Measurements from ENCODE around the gene FOXO1.

Gene FOXO1

DNA sequence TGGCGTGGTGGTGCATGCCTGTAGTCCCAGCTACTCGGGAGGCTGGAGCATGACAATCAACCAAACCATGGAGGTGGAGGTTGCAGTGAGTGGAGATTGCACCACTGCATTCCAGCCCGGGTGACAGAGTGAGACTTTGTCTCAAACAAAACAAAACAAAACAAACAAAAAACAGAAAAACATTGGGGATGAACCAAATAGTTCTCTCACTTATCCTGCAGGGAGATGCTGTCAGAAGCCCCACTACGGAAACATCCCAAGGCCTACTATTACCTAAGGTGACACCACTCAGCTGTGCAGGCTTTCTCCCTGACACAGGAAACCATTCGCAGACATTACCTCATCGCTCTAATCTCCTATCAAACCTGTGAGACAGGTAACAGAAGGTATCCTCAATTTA lies 113.5 kb downstream of the FOXO1 start:
- no peak for DNase-seq (ENCODE audit: extremely low read depth in 1 of 2, low read depth in 1 of 2)

DNA sequence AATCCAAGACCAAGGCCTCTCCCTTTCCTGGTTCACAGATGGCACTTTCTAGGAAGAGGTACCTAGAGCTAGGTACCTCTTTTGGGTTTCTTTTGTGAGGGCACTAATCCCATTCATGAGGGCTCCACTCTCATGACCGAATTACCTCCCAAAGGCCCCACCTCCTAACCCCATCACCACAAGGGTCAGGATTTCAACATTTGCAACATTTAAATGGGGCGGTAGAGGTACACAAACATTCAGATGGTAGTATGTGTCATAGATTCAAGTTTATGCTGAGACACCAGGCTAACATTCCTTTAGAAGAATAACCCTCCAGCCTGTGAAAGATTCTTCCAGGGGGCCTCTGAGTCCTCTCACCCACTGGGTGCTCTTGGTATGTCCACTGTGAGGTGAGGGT lies 116.3 kb downstream of the FOXO1 start:
- no peak for DNase-seq (ENCODE audit: extremely low read depth in 1 of 2, low read depth in 1 of 2)

DNA sequence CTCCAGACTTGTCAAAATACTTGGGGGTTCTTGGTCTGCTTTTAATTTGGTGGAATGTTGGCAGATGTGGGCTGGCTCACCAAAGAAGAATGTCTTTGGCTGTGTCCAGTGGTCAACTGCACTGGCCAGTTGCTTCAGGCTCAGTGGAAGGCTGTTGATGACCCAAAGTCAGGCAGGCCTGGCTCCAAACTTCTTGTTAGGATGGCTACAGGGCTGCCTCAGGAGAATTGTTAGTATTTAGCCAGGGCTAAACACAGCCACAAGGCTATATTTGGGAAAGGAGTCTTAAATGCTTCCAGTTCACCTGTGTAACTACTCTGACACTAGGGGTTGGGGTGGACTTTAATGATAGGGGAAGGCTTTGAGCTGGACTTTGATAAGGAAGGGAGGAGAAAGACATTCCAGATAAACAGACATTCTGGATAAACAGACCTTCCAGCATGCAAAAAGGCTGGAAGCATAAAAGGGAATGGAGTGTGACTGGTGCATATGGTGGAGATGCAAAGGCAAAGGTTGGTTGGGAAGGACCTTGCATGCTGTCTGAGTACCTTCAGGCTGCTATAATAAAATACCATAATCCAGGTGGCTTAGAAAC lies 116.8 kb downstream of the FOXO1 start:
- DNase-seq (ENCODE audit: extremely low read depth in 1 of 2, low read depth in 1 of 2): no peak

DNA sequence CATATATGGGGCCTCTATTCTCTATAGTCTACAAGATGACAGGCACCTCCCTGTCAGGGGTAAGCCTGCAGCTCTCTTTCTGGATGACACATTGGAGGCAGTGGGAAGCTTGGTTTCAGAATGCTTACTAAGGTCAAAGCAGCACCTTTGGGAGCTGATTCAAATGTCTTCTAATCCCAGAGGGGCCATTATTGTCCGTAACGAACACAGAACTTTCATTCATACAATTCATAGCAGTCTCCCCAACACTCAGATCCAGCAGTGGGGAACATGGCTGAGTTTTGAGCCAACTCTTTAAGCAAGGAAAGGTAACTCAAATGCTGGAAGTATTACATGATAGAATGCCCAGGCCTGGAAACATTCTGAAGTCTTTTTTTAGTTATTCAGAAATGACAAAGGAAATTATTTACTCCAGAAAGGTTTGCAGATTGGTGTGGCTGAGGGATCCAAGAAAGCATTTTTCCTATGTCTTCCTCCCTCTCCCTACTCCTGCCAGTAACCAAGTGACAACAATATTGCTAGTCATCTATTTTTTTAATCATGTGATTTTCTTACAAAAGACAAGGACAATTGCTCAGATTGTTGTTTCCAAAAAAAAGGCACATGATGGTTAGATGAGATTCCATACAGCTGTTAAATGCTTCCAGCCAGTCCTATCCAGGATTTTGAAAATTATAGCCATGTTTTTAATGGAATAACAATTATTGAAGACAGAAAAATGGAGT lies 118.7 kb downstream of the FOXO1 start:
- DNase-seq (ENCODE audit: extremely low read depth in 1 of 2, low read depth in 1 of 2): no peak

DNA sequence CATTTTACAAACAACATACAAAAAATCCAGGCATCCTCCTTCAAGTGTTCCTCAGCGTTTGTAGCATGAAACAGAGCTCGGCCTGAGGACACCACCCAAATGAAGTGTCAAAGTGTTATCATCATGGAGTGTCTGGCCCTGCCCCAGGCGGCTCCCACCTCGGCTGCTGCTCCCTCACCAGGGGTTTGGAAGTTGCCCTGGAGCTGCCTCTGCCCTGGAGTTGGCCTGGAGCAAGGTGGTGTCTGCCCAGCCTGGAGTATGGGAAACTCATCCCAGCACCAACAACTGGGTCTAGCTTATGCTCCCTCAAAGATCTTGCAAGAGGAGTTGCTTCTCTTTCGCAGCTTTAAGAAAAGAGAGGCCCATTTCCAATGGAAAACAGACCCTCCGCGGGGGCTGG lies 120.4 kb downstream of the FOXO1 start:
- no peak for DNase-seq (ENCODE audit: extremely low read depth in 1 of 2, low read depth in 1 of 2)

DNA sequence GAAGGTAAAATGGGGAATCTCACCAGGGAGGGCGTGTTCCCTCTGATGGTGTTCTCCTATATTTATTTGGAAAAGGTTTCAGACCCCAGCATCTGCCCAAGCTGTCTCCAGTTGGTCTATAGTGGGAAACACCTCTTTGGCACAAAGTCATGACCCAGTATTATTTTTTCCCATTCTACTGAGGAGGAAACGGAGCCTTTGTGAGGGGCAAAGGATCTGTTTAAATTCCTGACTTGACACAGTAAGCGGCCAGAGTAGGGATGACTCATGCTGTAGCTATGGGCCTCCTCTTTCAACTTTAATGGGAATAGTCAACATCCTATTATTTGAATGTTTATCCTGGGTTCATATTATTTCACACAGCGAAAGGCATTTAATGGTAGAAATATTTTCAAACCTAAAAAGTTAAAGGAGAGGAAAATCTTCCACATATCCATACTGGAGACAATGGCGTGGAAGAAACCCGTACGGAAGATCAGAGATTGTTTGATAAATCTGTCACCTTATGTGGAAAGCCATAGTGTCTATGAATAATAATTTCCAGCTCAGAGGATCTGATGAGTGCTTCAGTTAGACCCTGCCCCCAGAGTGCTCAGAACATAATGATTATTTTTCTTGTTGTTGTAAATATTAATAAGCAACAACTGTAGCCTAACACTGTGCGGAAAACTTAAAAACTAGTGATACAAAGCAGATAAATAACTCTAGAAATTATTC lies 126.0 kb downstream of the FOXO1 start:
- DNase-seq (ENCODE audit: extremely low read depth in 1 of 2, low read depth in 1 of 2): no peak

DNA sequence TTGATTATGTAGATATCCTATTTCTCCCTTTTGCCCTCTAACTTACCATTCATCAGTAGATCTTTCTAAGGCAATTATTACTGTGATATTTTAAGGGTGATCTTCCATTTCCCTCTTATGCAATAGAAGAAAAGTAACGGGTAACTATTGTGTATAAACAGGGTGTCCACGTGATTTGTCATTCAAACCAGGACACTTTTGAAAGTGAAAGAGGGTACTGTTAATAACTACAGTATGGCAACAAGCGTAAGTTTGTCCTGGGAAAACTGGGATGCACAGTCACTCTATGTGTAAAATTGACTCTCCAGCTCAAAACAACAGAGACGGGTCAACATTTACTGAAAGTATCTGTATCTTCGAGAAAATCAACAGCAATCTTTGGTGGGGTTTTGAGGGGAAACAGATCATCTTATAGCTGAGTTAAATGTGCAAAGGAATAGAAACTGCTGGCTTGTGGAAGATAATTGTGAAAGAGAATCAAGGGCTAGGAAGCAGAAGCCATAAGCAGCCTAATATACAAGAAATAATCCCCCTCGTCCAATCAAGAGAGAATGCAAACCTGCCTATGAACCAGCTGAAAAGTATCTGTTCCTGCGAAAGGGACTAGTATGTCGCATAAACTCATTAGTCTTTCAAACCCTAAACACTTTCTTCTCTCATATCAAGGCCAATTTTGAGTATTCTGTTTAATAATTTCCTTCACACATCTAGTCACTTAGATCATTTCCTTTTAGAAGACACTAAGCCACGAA lies 126.7 kb downstream of the FOXO1 start:
- DNase-seq (ENCODE audit: extremely low read depth in 1 of 2, low read depth in 1 of 2): no peak

DNA sequence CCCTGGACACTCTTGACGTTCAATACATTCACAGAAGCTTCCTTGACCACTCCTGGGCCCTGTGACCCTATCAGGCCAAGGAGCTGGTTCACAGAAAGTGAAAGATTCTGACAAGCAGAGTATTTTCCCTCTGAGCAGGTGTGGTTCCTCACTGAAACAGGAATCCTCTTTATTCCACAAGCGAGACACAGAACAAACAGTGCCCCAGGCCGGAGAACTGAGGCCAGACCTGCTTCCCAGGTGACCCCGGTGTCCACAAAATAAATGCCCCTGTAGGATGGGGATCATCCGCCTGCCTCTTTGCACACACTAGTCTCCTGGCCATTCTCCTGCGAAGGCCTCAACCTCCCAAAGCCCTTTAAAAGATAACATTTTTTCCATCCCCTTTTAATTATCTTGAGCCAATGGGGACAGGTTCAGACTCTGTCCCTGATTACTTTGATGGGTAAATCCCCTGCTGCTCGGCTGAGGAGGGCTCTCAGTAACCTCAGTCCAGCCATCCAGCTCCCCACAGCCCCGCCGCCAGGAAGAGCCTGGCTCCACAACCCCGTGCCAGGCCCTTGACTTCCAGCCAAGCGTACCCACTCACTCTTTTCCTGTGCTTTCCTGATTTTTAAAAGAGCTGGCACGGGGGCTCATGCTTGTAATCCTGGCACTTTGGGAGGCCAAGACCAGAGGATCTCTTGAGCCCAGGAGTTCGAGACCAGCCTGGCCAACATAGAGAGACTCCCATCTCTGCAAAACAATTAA lies 129.1 kb downstream of the FOXO1 start:
- no peak for DNase-seq (ENCODE audit: extremely low read depth in 1 of 2, low read depth in 1 of 2)

DNA sequence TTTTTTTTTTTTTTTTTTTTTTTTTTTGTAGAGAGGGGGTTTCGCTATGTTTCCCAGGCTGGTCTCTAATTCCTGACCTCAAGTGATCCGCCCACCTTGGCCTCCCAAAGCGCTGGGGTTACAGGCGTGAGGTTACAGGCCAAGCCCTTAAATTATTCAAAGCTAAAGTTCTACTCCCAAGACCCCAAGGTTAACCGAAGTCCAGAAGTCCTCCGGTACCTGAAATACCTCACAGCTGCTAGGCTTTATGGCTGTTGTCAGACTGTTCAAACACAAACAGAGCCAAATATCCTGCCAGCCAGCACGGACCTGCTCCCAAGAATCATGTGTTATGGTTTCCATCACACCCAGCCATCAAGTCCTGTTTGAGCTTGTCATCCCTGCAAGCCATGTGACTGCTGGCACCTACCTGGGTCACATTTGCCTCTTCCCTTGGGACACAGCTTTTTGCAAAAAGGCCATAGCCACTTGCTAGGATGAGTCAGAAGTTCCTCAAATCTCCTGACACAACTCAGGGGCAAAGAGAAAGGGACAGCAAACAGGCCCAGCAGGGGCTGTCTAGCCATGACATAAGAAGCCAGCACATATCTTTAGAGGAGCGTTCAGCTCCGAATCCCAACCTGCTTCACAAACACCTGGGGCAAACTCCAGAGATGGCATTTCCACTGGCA lies 129.9 kb downstream of the FOXO1 start:
- DNase-seq (ENCODE audit: extremely low read depth in 1 of 2, low read depth in 1 of 2): no peak

DNA sequence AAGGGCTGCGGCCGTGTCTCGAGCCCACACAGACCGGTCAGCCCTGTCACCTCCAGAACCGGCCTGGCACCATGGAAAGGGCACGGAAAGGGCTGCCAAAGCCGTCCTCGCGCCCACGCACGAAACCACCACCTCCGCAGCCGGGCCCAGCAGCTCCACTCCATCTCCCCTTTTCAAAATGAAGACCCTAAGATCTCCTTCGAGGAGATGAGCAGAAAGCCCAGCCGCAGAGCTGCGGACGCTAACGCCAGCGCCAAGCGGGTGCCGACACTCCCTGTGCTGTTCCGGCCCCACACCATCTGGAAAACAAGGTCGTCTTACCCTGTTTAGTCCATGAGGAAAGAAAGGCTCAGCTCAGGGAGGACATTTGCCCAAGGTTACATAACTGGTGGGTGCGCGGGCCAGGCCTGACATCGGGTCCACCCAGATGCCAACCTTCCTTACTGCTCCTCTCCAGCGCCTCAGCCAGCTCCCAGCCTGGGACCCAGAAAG lies 131.1 kb downstream of the FOXO1 start:
- DNase-seq (ENCODE audit: extremely low read depth in 1 of 2, low read depth in 1 of 2): no peak

DNA sequence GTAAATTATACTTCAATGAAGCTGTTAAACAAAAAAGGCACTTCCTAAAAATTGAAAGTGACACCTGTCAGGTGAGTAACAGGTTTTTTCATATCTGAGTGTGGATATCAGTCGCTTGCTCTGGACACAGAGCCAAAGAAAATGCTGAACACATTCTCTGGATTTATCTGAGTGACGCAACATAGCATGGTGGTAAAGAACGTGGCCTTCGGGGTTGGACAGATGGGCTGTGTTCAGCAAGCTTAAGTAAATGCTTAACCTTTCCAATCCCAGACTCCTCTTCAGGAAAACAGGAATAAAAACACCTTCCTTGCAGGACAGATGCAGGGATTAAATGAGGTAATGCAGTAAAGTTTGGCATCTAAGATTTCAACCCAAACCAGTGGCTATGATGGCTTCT lies 132.0 kb downstream of the FOXO1 start:
- no peak for DNase-seq (ENCODE audit: extremely low read depth in 1 of 2, low read depth in 1 of 2)

DNA sequence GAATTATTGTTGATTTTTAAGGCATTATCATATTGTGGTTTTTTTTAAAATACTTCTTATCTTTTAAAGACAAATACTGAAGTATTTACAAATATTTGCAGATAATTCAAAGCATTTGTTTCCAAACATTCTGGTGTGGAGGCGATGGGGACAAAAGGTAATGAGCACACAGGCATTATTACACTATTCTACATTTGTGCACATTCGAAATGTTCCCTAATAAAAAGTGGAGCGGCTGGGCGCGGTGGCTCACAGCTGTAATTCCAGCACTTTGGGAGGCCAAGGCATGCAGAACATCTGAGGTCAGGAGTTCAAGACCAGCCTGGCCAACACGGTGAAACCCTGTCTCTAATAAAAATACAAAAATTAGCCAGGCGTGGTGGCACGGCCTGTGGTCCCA lies 133.4 kb downstream of the FOXO1 start:
- DNase-seq (ENCODE audit: extremely low read depth in 1 of 2, low read depth in 1 of 2): no peak

DNA sequence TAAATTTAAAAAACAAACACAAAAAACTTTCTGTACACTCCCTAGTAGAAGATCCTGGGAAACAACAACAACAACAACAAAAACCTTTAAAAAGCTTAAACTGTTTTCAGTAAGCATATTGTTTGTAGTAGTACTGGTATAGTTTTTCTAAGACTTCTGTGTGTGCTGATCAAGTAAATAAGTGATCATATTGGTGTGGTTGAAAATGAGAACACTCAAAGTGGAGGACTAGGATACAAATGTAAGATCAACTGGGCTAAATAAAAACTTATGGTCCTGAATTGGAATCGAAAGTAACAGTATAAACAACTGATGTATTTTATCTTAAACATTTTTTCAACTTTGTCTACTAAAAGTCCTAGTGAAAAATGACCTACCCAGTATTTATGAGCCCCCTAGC lies 135.5 kb downstream of the FOXO1 start:
- no peak for DNase-seq (ENCODE audit: extremely low read depth in 1 of 2, low read depth in 1 of 2)

DNA sequence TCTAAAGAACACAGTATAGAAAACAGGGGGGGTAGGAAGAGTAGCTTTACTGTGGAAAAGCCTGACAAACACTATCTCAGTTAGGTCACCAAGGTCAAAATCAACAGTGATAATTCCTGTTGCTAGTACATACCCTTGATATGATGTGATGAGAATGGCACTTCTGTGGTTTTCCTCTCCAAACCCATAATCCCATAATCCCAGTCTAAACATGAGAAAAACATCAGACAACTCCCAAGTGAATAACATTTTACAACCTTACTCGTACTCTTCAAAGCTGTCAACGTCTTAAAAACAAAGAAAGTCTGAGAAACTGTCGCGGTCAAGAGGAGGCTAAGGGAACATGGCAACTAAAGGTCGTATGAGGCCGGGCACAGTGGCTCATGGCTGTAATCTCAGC lies 137.6 kb downstream of the FOXO1 start:
- DNase-seq (ENCODE audit: extremely low read depth in 1 of 2, low read depth in 1 of 2): no peak

DNA sequence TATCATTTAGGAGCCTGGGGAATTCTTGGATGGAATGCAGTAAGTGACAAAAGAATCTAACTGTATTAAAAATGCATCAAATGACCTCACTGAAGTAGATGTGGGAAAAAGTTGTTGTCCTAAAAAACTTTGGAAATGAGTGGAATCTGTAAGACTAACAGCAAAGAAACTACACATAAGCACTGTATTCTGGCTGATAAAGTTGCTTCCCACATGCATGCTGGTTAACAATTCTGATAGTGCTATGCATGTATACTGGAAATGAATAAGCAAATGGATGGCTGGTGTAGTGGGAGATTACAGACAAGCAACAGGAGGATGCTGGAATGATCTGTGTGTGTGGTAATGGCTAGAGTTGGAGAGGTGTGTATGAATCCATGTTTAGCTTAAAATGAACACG lies 138.5 kb downstream of the FOXO1 start:
- DNase-seq (ENCODE audit: extremely low read depth in 1 of 2, low read depth in 1 of 2): no peak

DNA sequence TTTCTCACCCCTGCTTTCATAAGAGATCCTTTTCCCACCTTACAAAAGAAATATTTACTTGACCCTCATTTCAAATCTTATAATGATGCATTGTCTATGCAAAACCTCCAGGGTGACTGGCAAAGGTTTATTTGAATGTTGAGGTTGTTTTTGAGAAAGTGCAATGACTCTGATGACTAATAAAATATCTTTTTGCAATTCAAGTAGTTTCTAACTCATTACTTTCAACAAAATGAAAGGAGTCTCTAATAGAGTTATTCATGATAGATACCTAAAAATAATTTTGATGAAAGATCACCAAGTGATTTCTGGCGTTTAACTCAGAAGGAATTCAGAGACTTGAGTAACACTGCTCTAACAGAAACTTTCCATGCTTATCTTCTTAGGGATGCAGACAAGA lies 144.2 kb downstream of the FOXO1 start:
- no peak for DNase-seq (ENCODE audit: extremely low read depth in 1 of 2, low read depth in 1 of 2)

DNA sequence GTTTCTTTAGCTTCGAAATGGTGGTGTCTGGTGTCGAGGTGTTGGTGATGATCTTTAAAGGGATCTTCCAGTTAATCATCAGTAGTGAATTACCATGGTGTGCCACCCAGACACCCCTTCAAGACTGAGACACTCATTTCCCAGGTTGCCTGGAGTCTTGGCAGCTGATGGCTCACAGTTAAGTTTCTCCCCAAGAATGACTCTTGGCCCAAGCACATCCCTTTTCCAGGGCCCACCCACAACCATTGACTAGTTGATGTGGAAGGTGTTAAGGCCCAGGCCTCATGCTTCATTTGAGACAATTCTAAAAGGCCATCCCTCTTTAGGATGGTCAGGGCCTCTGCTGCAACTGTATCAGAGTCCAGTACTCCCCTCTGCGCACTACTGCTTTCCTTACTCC lies 145.5 kb downstream of the FOXO1 start:
- no peak for DNase-seq (ENCODE audit: extremely low read depth in 1 of 2, low read depth in 1 of 2)

DNA sequence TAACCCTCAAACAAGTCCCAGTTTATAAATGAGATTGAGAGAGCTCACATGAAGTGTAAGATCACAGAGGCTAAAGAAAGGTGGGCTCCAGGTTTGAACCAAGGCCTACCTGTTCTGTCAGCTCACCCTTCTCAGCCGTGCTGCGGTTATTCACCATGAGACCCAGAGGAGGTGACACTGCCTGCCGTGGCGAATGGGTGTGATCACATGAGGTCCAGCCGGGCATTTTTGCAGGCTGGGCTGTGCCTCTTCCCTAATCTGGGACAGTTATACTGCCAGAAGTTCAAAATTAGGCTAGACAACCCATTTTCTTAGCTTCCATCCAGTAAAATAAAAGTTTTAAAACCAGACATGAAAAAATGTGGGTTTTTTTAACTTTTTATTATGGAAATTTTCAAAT lies 146.8 kb downstream of the FOXO1 start:
- DNase-seq (ENCODE audit: extremely low read depth in 1 of 2, low read depth in 1 of 2): no peak

DNA sequence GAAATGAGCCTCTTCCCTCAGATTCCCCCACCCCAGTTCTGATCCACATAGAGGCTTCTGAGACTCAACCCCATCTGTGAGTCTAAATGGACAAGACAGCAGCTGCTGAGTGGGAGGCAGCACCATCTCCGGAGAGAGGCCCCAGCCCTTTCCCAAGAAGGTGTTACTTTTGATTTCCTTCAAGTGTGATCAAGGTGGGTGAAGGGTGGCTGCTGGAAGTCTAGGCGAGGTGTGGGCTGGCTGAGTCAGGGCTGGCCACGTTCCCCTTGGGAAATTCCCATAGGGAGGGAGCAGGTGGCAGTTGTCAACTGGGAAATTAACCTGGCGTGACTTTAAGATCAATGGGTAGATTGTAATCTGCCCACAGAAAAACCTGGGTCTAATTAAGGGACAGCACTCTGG lies 148.0 kb downstream of the FOXO1 start:
- DNase-seq (ENCODE audit: extremely low read depth in 1 of 2, low read depth in 1 of 2): no peak

Data from activated CD8-positive, alpha-beta memory T cell treated with anti-CD3 and anti-CD28 coated beads for 1 hour (primary cell).